B cell (primary cell): ENCODE results near the gene NXNL2. TPM values are rescaled to one million over a fixed set of nuclear protein-coding genes. Genes with fewer than 3 reads are reported as not detected.

Experiments used
- ATAC-seq: fragments of 200-7000 bp; cut with Tn5 transposase; one replicate; pipeline ENCODE4 v1.10.0; 2021; ENCODE audit warnings: low read depth, mild to moderate bottlenecking, moderate number of reproducible peaks, moderate library complexity
- CTCF ChIA-PET: fragments of 350-600 bp; sonication (Branson Sonifier 250); formaldehyde crosslinking; loops from one replicate; lab custom pipeline; 2021; ENCODE audit warnings: antibody characterized with exemption, inconsistent platforms; lab: Charles Lee
- POLR2A ChIA-PET: fragments of 350-600 bp; sonication (Branson Sonifier 250); formaldehyde crosslinking; loops from one replicate; lab custom pipeline; 2021; ENCODE audit warnings: antibody characterized with exemption; lab: Charles Lee
- DNase-seq: peaks from one replicate; pipeline ENCODE4 v3.0.0; 2013
- H2AFZ ChIP-seq: 2 replicates; pipeline ENCODE4 v1.6.1; 2012; ENCODE audit warnings: mild to moderate bottlenecking, low read depth, low read length; ENCODE audit not compliant: insufficient read depth, poor library complexity, severe bottlenecking
- H3K27ac ChIP-seq, 2 donors: 1 replicate in 1 of 2; 2 replicates in 1 of 2; pipeline ENCODE4 v1.5.1; 2012 to 2013; ENCODE audit warnings: low read length in 2 of 2, mild to moderate bottlenecking in 2 of 2, moderate library complexity in 1 of 2
- H3K27me3 ChIP-seq, 4 experiments: fragments of 200-600 bp in 1 of 4; sonication (generic) in 1 of 4; replicated peaks in 1 of 4; 1 replicate in 2 of 4; 2 replicates in 2 of 4; pipeline versions ENCODE4 v1.6.1 to v1.7.0; 2013 to 2016; ENCODE audit warnings: low read length in 3 of 4, mild to moderate bottlenecking in 2 of 4, mixed read lengths in 1 of 4, moderate library complexity in 1 of 4; ENCODE audit not compliant: insufficient read depth in 4 of 4, control insufficient read depth in 3 of 4; ENCODE audit errors: control extremely low read depth in 1 of 4
- H3K36me3 ChIP-seq, 2 experiments: replicated peaks in 1 of 2; 1 replicate in 1 of 2; 2 replicates in 1 of 2; pipeline versions ENCODE4 v1.6.1 to v1.7.1; 2013; ENCODE audit warnings: low read length in 1 of 2; ENCODE audit not compliant: insufficient read depth in 2 of 2, control insufficient read depth in 1 of 2; ENCODE audit errors: control extremely low read depth in 1 of 2, extremely low read depth in 1 of 2
- H3K4me1 ChIP-seq, 2 donors: fragments of 200-600 bp in 1 of 2; sonication (generic) in 1 of 2; 1 replicate in 1 of 2; 2 replicates in 1 of 2; pipeline versions ENCODE4 v1.5.1 to v1.6.1; 2013 to 2017; ENCODE audit warnings: low read length in 2 of 2; ENCODE audit not compliant: control insufficient read depth in 2 of 2, insufficient read depth in 2 of 2
- H3K4me2 ChIP-seq: replicated peaks from 2 replicates; pipeline ENCODE3; 2012; ENCODE audit warnings: mild to moderate bottlenecking, low read depth, low read length; ENCODE audit not compliant: poor library complexity, severe bottlenecking
- H3K4me3 ChIP-seq, 5 experiments: fragments of 200-600 bp in 1 of 5; sonication (generic) in 1 of 5; 1 replicate in 3 of 5; 2 replicates in 2 of 5; pipeline versions ENCODE4 v1.5.1 to v1.7.0; 2011 to 2016; ENCODE audit warnings: low read length in 4 of 5, mild to moderate bottlenecking in 4 of 5, low read depth in 2 of 5, control low read depth in 1 of 5, moderate library complexity in 1 of 5; ENCODE audit not compliant: insufficient read depth in 1 of 5; ENCODE audit errors: control extremely low read depth in 1 of 5, extremely low read depth in 1 of 5
- H3K79me2 ChIP-seq: fragments of 200-600 bp; sonication (generic); one replicate; pipeline ENCODE4 v1.6.0; 2016; ENCODE audit warnings: low read length; ENCODE audit not compliant: control insufficient read depth, insufficient read depth
- H3K9ac ChIP-seq: fragments of 200-600 bp; sonication (generic); 2 replicates; pipeline ENCODE4 v1.6.1; 2017; ENCODE audit warnings: mild to moderate bottlenecking, low read length, moderate library complexity
- H3K9me3 ChIP-seq, 3 donors: one replicate each; pipeline versions ENCODE4 v1.6.1 to v1.7.1; 2013; ENCODE audit warnings: low read length in 2 of 3; ENCODE audit not compliant: control insufficient read depth in 2 of 3, insufficient read depth in 1 of 3; ENCODE audit errors: control extremely low read depth in 1 of 3
- H4K20me1 ChIP-seq: 2 replicates; pipeline ENCODE4 v1.6.0; 2012; ENCODE audit warnings: mild to moderate bottlenecking, low read length; ENCODE audit not compliant: insufficient read depth, control insufficient read depth, poor library complexity, severe bottlenecking
- H3K27ac Mint-ChIP-seq: one replicate; pipeline ENCODE4 v1.8.0; 2021; ENCODE audit warnings: mixed read lengths
- H3K27me3 Mint-ChIP-seq: one replicate; pipeline ENCODE4 v1.8.0; 2021; ENCODE audit warnings: mixed read lengths
- H3K4me1 Mint-ChIP-seq: one replicate; pipeline ENCODE4 v1.8.0; 2021; ENCODE audit warnings: mixed read lengths
- H3K4me3 Mint-ChIP-seq: one replicate; pipeline ENCODE4 v1.8.0; 2021; ENCODE audit warnings: mixed read lengths
- H3K9me3 Mint-ChIP-seq: one replicate; pipeline ENCODE4 v1.8.0; 2022; ENCODE audit warnings: mixed read lengths; ENCODE audit not compliant: insufficient read depth
- EZH2 ChIP-seq: IDR thresholded peaks from 2 replicates; pipeline ENCODE4 v1.6.1; 2012; ENCODE audit warnings: borderline replicate concordance, low read depth, mild to moderate bottlenecking, moderate library complexity, low read length; ENCODE audit not compliant: insufficient read depth, poor library complexity, severe bottlenecking
- WGBS: methylation state at CpG from one replicate; pipeline ENCODE4 v1.1.5; 2013; ENCODE audit warnings: missing lambda C conversion rate; ENCODE audit not compliant: insufficient coverage; 5-methylcytosine and 5-hydroxymethylcytosine counted together
- intact Hi-C: fragments of 100-400 bp; cut with micrococcal nuclease; formaldehyde crosslinking; loops from one replicate; pipeline ENCODE4 v1.10.0; 2022
- polyA plus RNA-seq: library from polyadenylated mRNA; depleted of rRNA; stranded (reverse); fragments of >200 nt; gene quantifications from 2 replicates; pipeline ENCODE4 v1.2.3, GENCODE V29; 2012
- total RNA-seq, 2 donors: library from RNA; stranded (reverse); fragments of 120-200 nt in 1 of 2; gene quantifications; 1 replicate in 1 of 2; 2 replicates in 1 of 2; pipeline versions ENCODE4 v1.2.3 to v1.2.4, GENCODE V29; 2013 to 2022
- TF ChIP-seq, protein P1 (sequence below): fragments of 200-600 bp; IDR thresholded peaks from one replicate; pipeline ENCODE4 v1.8.0; 2022; ENCODE audit warnings: antibody characterized with exemption, mild to moderate bottlenecking

Gene NXNL2
- total and polyA plus RNA-seq, 2 donors (not counting 1 experiment from before 2014, with no cell fraction given) = not detected

DNA sequence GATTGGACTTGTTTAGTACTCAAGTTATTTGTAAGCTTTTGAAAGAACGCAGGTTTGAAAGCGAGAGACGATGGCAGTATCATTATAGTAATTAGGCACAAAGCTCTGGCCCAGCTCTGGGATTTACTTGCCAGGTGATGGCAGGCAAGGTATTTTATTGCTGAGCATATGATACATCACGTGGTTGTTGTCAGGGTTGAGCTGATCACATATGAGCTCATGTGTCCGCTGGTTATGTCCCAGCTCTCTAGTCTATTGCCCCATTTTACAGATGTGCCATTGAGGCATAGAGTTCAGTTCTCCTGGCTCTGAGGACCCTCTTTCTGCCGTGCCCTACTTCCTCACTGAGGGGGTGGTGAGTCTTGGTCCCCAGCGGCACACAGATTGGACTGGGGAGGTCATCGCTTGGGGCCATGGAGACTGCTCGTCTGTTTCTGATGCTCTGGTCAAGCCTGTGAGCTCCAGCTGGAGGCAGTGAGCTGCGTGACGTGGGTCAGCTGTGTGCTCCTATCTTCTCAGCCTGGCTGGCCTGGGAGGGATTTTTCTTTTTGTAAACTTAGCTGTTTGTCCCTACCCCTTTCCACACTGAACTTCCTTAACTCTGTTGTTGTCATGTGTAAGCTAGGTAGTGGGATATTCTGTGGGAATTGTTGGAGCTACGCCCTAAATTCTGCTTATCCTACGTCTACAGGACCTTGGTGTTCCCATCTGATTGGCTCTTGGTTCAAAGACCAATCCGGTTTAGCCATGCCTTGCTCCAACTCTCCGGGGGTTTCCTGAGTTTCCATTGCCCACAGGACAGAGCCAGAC lies 2.2 kb downstream of the NXNL2 start:
- Histone ChIP-seq H3K4me1 (peaks cover 15% of the 10 kb centered on the region in 2 donors), H3K79me2 (no peaks in the 10 kb centered on the region), H2AFZ (no peak overlapping the region), H3K36me3 (no peaks in the 10 kb centered on the region), H3K27me3 (peaks cover 0 to 45% (median 16%) of the 10 kb centered on the region in 4 experiments), H3K4me2 (no peak overlapping the region), H3K9me3 (peaks cover 0 to 17% (median 0%) of the 10 kb centered on the region in 3 donors), H3K9ac (no peak overlapping the region), H3K4me3 (no peak overlapping the region), H3K27ac (no peak overlapping the region), H4K20me1 (no peaks in the 10 kb centered on the region)
- TF ChIP-seq EZH2 = no peak
- TF ChIP-seq, protein P1, sequence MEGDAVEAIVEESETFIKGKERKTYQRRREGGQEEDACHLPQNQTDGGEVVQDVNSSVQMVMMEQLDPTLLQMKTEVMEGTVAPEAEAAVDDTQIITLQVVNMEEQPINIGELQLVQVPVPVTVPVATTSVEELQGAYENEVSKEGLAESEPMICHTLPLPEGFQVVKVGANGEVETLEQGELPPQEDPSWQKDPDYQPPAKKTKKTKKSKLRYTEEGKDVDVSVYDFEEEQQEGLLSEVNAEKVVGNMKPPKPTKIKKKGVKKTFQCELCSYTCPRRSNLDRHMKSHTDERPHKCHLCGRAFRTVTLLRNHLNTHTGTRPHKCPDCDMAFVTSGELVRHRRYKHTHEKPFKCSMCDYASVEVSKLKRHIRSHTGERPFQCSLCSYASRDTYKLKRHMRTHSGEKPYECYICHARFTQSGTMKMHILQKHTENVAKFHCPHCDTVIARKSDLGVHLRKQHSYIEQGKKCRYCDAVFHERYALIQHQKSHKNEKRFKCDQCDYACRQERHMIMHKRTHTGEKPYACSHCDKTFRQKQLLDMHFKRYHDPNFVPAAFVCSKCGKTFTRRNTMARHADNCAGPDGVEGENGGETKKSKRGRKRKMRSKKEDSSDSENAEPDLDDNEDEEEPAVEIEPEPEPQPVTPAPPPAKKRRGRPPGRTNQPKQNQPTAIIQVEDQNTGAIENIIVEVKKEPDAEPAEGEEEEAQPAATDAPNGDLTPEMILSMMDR = no peak
- peaks cover 38% of the 10 kb centered on the region for H3K27me3 Mint-ChIP-seq
- intact Hi-C loops = no loop called here
- WGBS = 82% methylated on average over 11 of the region's 15 CpGs
- H3K4me1 Mint-ChIP-seq = peaks cover 9% of the 10 kb centered on the region
- ChIA-PET CTCF (no interaction called here), POLR2A (no interaction called here)
- H3K27ac Mint-ChIP-seq = no peak overlapping the region
- H3K9me3 Mint-ChIP-seq = no peaks in the 10 kb centered on the region
- no peak for ATAC-seq
- no peak for DNase-seq
- H3K4me3 Mint-ChIP-seq = no peak overlapping the region

DNA sequence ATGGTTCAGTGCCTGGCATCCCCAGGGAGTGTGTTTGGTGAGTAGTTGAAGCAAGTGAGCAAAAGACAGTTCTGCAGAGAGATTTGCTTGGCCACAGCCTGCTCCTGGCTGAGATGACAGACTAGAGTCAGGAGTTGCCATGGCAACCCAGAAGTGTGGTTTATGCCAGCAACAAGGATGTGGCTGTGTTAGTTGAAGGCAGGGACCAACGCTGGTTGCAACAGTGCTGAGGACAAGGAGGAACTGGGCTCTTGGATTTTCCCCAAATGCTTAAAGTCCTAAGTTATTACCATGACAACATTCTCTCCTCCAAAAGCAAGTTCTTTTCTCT lies 2.7 kb downstream of the NXNL2 start:
- Mint-ChIP-seq H3K4me3 (no peak overlapping the region), H3K9me3 (no peaks in the 10 kb centered on the region), H3K27me3 (peaks cover 34% of the 10 kb centered on the region), H3K27ac (no peak overlapping the region), H3K4me1 (peaks cover 9% of the 10 kb centered on the region)
- H3K27ac ChIP-seq = no peak overlapping the region
- no peaks in the 10 kb centered on the region for H3K79me2 ChIP-seq
- H3K4me3 ChIP-seq = no peak overlapping the region
- H4K20me1 ChIP-seq = no peaks in the 10 kb centered on the region
- no peaks in the 10 kb centered on the region for H3K36me3 ChIP-seq
- H2AFZ ChIP-seq = no peak overlapping the region
- ChIA-PET POLR2A (no interaction called here), CTCF (no interaction called here)
- no peak for DNase-seq
- ATAC-seq = no peak
- TF ChIP-seq EZH2 = no peak
- TF ChIP-seq, protein P1 = no peak
- peaks cover 15% of the 10 kb centered on the region in 2 donors for H3K4me1 ChIP-seq
- no peak overlapping the region for H3K9ac ChIP-seq
- 0% methylated on average over 1 of the region's 1 CpG for WGBS
- peaks cover 0 to 17% (median 0%) of the 10 kb centered on the region in 3 donors for H3K9me3 ChIP-seq
- no peak overlapping the region for H3K4me2 ChIP-seq
- peaks cover 0 to 42% (median 16%) of the 10 kb centered on the region in 4 experiments for H3K27me3 ChIP-seq
- intact Hi-C loops = no loop called here
